ENCODE data around the gene NMRK2.
"Not testable (repeated sequence)": the region's sequence is repeated elsewhere in the genome, so short reads cannot be mapped to it uniquely, and the experiment has no call there.

NMRK2 gene

GRCh38 chr19:3932931-3933810, at the start of gene NMRK2:
Gene NMRK2, plus strand, starts transcription at chr19:3933069. Its CDS starts 603 bp downstream, at chr19:3933672.
- in situ Hi-C loops (cut with MboI; ENCODE audit: low sequenced_read_pairs), result no loop called here

GRCh38 chr19:3890591-3890990, 42.3 kb upstream of the NMRK2 start:
- in situ Hi-C loops (cut with MboI; ENCODE audit: low sequenced_read_pairs), result no loop called here

- in situ Hi-C loops (cut with MboI; ENCODE audit: low sequenced_read_pairs), result no loop called here
Observed at GRCh38 chr19:3893509-3894179, 39.2 kb upstream of the NMRK2 start.

- in situ Hi-C loops (cut with MboI; ENCODE audit: low sequenced_read_pairs), result not testable (repeated sequence)
Observed at GRCh38 chr19:3894959-3895358, 37.9 kb upstream of the NMRK2 start.

- in situ Hi-C loops (cut with MboI; ENCODE audit: low sequenced_read_pairs), result no loop called here
Observed at GRCh38 chr19:3895788-3896187, 37.1 kb upstream of the NMRK2 start.

- in situ Hi-C loops (cut with MboI; ENCODE audit: low sequenced_read_pairs), result no loop called here
Observed at GRCh38 chr19:3897936-3898335, 34.9 kb upstream of the NMRK2 start.

- in situ Hi-C loops (cut with MboI; ENCODE audit: low sequenced_read_pairs), result no loop called here
Observed at GRCh38 chr19:3898426-3898825, 34.4 kb upstream of the NMRK2 start.

GRCh38 chr19:3899531-3900294, 33.2 kb upstream of the NMRK2 start:
- in situ Hi-C loops (cut with MboI; ENCODE audit: low sequenced_read_pairs), result no loop called here

GRCh38 chr19:3902317-3902973, 30.4 kb upstream of the NMRK2 start:
- in situ Hi-C loops (cut with MboI; ENCODE audit: low sequenced_read_pairs), result no loop called here

GRCh38 chr19:3904233-3904632, 28.6 kb upstream of the NMRK2 start:
- in situ Hi-C loops (cut with MboI; ENCODE audit: low sequenced_read_pairs), result no loop called here

GRCh38 chr19:3907626-3908265, 25.1 kb upstream of the NMRK2 start:
- in situ Hi-C loops (cut with MboI; ENCODE audit: low sequenced_read_pairs), result no loop called here

GRCh38 chr19:3908266-3909054, 24.4 kb upstream of the NMRK2 start:
- in situ Hi-C loops (cut with MboI; ENCODE audit: low sequenced_read_pairs), result no loop called here

- in situ Hi-C loops (cut with MboI; ENCODE audit: low sequenced_read_pairs), result no loop called here
Observed at GRCh38 chr19:3910105-3910504, 22.8 kb upstream of the NMRK2 start.

- in situ Hi-C loops (cut with MboI; ENCODE audit: low sequenced_read_pairs), result no loop called here
Observed at GRCh38 chr19:3914199-3914598, 18.7 kb upstream of the NMRK2 start.

GRCh38 chr19:3916033-3916432, 16.8 kb upstream of the NMRK2 start:
- in situ Hi-C loops (cut with MboI; ENCODE audit: low sequenced_read_pairs), result no loop called here

GRCh38 chr19:3919793-3920192, 13.1 kb upstream of the NMRK2 start:
- in situ Hi-C loops (cut with MboI; ENCODE audit: low sequenced_read_pairs), result no loop called here

GRCh38 chr19:3923096-3923758, 9.6 kb upstream of the NMRK2 start:
- in situ Hi-C loops (cut with MboI; ENCODE audit: low sequenced_read_pairs), result no loop called here

- in situ Hi-C loops (cut with MboI; ENCODE audit: low sequenced_read_pairs), result no loop called here
Observed at GRCh38 chr19:3923912-3924311, 9.0 kb upstream of the NMRK2 start.

- in situ Hi-C loops (cut with MboI; ENCODE audit: low sequenced_read_pairs), result no loop called here
Observed at GRCh38 chr19:3931041-3931440, 1.8 kb upstream of the NMRK2 start.

All from HL-60/S4 (cell line).